ENCODE measurements around the gene MYOM3. TPM values are rescaled to one million over a fixed set of nuclear protein-coding genes. Genes with fewer than 3 reads are reported as not detected.

MYOM3 gene
- total RNA-seq, 1 experiment from 2014 or later: 7.9 TPM

DNA sequence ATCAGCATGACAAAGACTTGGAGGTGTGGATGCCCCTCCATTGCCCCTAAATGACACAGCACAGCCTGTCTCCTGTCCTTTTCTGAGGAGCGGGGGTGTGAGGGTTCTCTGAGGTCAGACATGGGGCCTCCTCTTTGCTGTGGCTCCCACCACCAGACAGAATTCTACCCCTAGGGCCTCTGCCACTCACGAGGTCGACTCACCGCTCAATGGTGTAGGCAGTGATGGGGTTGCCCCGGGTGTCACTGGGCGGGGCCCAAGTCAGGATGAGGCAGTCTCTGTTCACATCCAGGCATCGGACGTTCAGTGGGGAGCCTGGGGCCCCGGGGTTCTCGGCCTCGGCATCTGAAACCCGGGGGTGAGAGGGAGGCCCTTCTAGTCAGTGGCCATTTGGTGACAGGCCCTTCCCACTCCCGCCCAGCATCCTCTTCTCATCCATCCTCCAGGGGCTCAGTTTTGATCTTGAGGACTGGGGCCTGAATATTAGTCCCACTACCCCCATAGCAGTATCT is 19.9 kb downstream of the MYOM3 start:
- Histone ChIP-seq H3K36me3 (ENCODE audit: control insufficient read depth in 1 of 2, insufficient read depth in 2 of 2, low read length in 2 of 2) (no peaks in the 10 kb centered on the region), H3K9me2 (ENCODE audit: insufficient read depth) (no peaks in the 10 kb centered on the region), H3K27ac (ENCODE audit: low read depth, low read length) (no peak overlapping the region), H3K4me2 (ENCODE audit: low read length) (no peak overlapping the region), H2AFZ (ENCODE audit: low read depth, low read length, poor library complexity, severe bottlenecking) (no peak overlapping the region), H3K4me3 (replicated peaks in 1 of 2; ENCODE audit: low read depth in 1 of 2, low read length in 2 of 2) (no peak overlapping the region), H3K27me3 (ENCODE audit: insufficient read depth, low read length) (no peaks in the 10 kb centered on the region), H3K4me1 (ENCODE audit: control insufficient read depth in 1 of 2, insufficient read depth in 2 of 2, low read length in 2 of 2) (no peaks in the 10 kb centered on the region), H4K20me1 (ENCODE audit: insufficient read depth) (no peaks in the 10 kb centered on the region), H3K9me3 (ENCODE audit: control insufficient read depth in 1 of 2, insufficient read depth in 1 of 2, low read depth in 1 of 2, low read length in 2 of 2) (no peaks in the 10 kb centered on the region), H3K79me2 (ENCODE audit: insufficient read depth, low read length) (no peaks in the 10 kb centered on the region), H3K9ac (ENCODE audit: low read length) (no peak overlapping the region)
- ChIA-PET CTCF (no interaction called here), RAD21 (ENCODE audit: low non-redundant PET in 1 of 2, low total read pairs in 2 of 2, uncharacterized antibody in 2 of 2, unreplicated experiment in 2 of 2) (no interaction called here), POLR2A (no interaction called here)
- intact Hi-C loops (cut with micrococcal nuclease): no loop called here
- ATAC-seq (0 out of 2 replicates have a peak, but pooled peaks have one; percentile 23), DNase-seq (ENCODE audit: low read depth, low spot score) (no peak)
- TF ChIP-seq POLR2AphosphoS5 (IDR thresholded peaks at IDR 0.05; ENCODE audit: low read depth, low read length): no peak
- TF ChIP-seq, protein P1, sequence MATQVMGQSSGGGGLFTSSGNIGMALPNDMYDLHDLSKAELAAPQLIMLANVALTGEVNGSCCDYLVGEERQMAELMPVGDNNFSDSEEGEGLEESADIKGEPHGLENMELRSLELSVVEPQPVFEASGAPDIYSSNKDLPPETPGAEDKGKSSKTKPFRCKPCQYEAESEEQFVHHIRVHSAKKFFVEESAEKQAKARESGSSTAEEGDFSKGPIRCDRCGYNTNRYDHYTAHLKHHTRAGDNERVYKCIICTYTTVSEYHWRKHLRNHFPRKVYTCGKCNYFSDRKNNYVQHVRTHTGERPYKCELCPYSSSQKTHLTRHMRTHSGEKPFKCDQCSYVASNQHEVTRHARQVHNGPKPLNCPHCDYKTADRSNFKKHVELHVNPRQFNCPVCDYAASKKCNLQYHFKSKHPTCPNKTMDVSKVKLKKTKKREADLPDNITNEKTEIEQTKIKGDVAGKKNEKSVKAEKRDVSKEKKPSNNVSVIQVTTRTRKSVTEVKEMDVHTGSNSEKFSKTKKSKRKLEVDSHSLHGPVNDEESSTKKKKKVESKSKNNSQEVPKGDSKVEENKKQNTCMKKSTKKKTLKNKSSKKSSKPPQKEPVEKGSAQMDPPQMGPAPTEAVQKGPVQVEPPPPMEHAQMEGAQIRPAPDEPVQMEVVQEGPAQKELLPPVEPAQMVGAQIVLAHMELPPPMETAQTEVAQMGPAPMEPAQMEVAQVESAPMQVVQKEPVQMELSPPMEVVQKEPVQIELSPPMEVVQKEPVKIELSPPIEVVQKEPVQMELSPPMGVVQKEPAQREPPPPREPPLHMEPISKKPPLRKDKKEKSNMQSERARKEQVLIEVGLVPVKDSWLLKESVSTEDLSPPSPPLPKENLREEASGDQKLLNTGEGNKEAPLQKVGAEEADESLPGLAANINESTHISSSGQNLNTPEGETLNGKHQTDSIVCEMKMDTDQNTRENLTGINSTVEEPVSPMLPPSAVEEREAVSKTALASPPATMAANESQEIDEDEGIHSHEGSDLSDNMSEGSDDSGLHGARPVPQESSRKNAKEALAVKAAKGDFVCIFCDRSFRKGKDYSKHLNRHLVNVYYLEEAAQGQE (IDR thresholded peaks at IDR 0.05; ENCODE audit: low read depth): no peak
- no peak for TF ChIP-seq CBX3 (IDR thresholded peaks at IDR 0.05; ENCODE audit: low read depth)
- TF ChIP-seq SIN3A (IDR thresholded peaks at IDR 0.05; ENCODE audit: low read depth): no peak
- no peak for TF ChIP-seq ELF1 (IDR thresholded peaks at IDR 0.05; ENCODE audit: borderline replicate concordance, low read depth)
- no peak for TF ChIP-seq EZH2phosphoT487 (IDR thresholded peaks at IDR 0.05; ENCODE audit: borderline replicate concordance)
- no peak for TF ChIP-seq TCF7L2 (IDR thresholded peaks at IDR 0.05; ENCODE audit: borderline replicate concordance, extremely low read depth, insufficient read depth, insufficient read length)
- no peak for TF ChIP-seq EGR1 (IDR thresholded peaks at IDR 0.05; ENCODE audit: low read depth)
- TF ChIP-seq, protein P2, sequence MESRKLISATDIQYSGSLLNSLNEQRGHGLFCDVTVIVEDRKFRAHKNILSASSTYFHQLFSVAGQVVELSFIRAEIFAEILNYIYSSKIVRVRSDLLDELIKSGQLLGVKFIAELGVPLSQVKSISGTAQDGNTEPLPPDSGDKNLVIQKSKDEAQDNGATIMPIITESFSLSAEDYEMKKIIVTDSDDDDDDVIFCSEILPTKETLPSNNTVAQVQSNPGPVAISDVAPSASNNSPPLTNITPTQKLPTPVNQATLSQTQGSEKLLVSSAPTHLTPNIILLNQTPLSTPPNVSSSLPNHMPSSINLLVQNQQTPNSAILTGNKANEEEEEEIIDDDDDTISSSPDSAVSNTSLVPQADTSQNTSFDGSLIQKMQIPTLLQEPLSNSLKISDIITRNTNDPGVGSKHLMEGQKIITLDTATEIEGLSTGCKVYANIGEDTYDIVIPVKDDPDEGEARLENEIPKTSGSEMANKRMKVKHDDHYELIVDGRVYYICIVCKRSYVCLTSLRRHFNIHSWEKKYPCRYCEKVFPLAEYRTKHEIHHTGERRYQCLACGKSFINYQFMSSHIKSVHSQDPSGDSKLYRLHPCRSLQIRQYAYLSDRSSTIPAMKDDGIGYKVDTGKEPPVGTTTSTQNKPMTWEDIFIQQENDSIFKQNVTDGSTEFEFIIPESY (IDR thresholded peaks at IDR 0.05; ENCODE audit: extremely low read depth, insufficient replicate concordance, low read length): no peak
- no peak for TF ChIP-seq EZH2 (IDR thresholded peaks at IDR 0.05)
- TF ChIP-seq POLR2A (IDR thresholded peaks at IDR 0.05; ENCODE audit: borderline replicate concordance, extremely low read depth, insufficient read depth, insufficient read length): no peak
- BruUV-seq (replicated peaks): no TSS peak
